ENCODE results near the gene NR5A2. TPM values are rescaled to one million over a fixed set of nuclear protein-coding genes. Genes with fewer than 3 reads are reported as not detected.

NR5A2 gene
- 0.32 TPM in 1 of 2 replicates, not detected in the other for total RNA-seq

DNA sequence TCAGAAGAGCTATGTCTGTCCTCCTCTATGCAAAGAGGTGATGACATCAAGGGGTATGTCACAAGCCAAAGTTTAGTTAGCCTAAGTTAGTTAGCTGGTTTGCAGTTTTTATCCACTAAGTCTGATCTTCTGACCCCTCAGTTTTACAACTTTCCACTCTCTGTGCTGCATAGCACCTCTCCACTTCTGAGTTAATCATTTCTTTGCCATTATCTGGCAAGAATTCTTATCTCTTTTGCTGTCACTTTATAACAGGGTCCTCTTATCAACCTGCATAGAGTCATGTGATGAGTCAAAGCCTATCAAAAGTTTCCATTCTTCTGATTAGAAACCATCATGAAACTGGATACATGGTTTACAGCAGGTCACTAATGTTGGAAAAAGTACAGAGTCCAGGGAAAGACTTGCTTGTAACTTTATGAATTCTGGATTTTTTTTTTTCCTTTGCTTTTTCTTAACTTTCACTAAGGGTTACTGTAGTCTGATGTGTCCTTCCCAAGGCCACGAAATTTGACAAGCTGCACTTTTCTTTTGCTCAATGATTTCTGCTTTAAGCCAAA is at the start of gene NR5A2:
NR5A2 (plus strand) TSS at position 447 of the 560 bp plus-strand sequence. CDS start 138 bp downstream, outside the sequence.

Data from cardiac atrium fibroblast (primary cell).